WTC11 (cell line): ENCODE results near the gene CAPN15.

Experiments
- ATF1 ChIP-seq: sonication (generic); formaldehyde crosslinking; IDR thresholded peaks from 2 replicates; pipeline ENCODE4 v1.8.1; 2023; ENCODE audit warnings: mild to moderate bottlenecking, moderate library complexity, missing genetic modification reagents
- HMGA2 ChIP-seq: fragments of 250-450 bp; sonication (Bioruptor Pico); IDR thresholded peaks from 2 replicates; pipeline ENCODE4 v1.4.0; 2021; ENCODE audit warnings: mild to moderate bottlenecking, moderate library complexity
- KAT7 ChIP-seq: sonication (generic); formaldehyde crosslinking; IDR thresholded peaks from 2 replicates; pipeline ENCODE4 v1.8.1; 2023; ENCODE audit warnings: missing genetic modification reagents, mild to moderate bottlenecking, borderline replicate concordance
- NR3C1 ChIP-seq: sonication (generic); formaldehyde crosslinking; conservative IDR thresholded peaks from 2 replicates; pipeline ENCODE4 v1.8.1; 2023; ENCODE audit warnings: low read depth, mild to moderate bottlenecking, missing genetic modification reagents
- TCF7 ChIP-seq: sonication (generic); formaldehyde crosslinking; IDR thresholded peaks from 2 replicates; pipeline ENCODE4 v1.8.0; 2022; ENCODE audit warnings: mild to moderate bottlenecking, low read depth, missing genetic modification reagents, moderate library complexity
- TF ChIP-seq, protein P1 (sequence below): fragments of 200-600 bp; IDR thresholded peaks from 2 replicates; pipeline ENCODE4 v1.8.0; 2022; ENCODE audit warnings: antibody characterized with exemption
- TF ChIP-seq, protein P2 (sequence below): sonication (generic); formaldehyde crosslinking; IDR thresholded peaks from 2 replicates; pipeline ENCODE4 v1.8.1; 2022; ENCODE audit warnings: low read depth, missing genetic modification reagents, borderline replicate concordance
- TF ChIP-seq, protein P3 (sequence below): sonication (generic); formaldehyde crosslinking; IDR thresholded peaks from 2 replicates; pipeline ENCODE4 v1.8.1; 2022; ENCODE audit warnings: low read depth, mild to moderate bottlenecking, moderate library complexity, missing genetic modification reagents, borderline replicate concordance
- TF ChIP-seq, protein P4 (sequence below): sonication (generic); formaldehyde crosslinking; IDR thresholded peaks from 2 replicates; pipeline ENCODE4 v1.8.0; 2023; ENCODE audit warnings: missing genetic modification reagents
- TF ChIP-seq, protein P5 (sequence below): sonication (generic); formaldehyde crosslinking; IDR thresholded peaks from 2 replicates; pipeline ENCODE4 v1.8.1; 2023; ENCODE audit warnings: mild to moderate bottlenecking, missing genetic modification reagents, moderate library complexity

DNA sequence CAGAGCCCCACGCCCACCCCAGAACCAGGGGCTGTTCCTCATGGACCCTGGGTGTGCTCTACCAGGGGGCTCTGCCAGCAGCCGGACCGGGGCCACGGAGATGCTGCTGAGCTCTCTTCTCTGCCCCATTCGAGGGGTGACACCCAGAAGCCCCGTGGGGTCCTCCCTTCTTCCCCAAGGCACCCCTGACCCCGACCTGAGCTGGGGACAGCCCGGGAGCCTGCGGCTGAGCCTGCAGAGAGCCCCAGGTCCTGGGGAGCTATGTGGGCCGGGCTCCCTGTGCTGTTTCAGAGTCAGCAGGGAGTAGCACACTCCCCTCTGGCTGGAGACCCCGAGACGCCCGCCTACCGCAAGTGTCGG lies 31.5 kb downstream of the CAPN15 start:
- TF ChIP-seq, protein P1, sequence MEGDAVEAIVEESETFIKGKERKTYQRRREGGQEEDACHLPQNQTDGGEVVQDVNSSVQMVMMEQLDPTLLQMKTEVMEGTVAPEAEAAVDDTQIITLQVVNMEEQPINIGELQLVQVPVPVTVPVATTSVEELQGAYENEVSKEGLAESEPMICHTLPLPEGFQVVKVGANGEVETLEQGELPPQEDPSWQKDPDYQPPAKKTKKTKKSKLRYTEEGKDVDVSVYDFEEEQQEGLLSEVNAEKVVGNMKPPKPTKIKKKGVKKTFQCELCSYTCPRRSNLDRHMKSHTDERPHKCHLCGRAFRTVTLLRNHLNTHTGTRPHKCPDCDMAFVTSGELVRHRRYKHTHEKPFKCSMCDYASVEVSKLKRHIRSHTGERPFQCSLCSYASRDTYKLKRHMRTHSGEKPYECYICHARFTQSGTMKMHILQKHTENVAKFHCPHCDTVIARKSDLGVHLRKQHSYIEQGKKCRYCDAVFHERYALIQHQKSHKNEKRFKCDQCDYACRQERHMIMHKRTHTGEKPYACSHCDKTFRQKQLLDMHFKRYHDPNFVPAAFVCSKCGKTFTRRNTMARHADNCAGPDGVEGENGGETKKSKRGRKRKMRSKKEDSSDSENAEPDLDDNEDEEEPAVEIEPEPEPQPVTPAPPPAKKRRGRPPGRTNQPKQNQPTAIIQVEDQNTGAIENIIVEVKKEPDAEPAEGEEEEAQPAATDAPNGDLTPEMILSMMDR = no peak
- TF ChIP-seq, protein P2, sequence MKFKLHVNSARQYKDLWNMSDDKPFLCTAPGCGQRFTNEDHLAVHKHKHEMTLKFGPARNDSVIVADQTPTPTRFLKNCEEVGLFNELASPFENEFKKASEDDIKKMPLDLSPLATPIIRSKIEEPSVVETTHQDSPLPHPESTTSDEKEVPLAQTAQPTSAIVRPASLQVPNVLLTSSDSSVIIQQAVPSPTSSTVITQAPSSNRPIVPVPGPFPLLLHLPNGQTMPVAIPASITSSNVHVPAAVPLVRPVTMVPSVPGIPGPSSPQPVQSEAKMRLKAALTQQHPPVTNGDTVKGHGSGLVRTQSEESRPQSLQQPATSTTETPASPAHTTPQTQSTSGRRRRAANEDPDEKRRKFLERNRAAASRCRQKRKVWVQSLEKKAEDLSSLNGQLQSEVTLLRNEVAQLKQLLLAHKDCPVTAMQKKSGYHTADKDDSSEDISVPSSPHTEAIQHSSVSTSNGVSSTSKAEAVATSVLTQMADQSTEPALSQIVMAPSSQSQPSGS = no peak
- TF ChIP-seq, protein P3, sequence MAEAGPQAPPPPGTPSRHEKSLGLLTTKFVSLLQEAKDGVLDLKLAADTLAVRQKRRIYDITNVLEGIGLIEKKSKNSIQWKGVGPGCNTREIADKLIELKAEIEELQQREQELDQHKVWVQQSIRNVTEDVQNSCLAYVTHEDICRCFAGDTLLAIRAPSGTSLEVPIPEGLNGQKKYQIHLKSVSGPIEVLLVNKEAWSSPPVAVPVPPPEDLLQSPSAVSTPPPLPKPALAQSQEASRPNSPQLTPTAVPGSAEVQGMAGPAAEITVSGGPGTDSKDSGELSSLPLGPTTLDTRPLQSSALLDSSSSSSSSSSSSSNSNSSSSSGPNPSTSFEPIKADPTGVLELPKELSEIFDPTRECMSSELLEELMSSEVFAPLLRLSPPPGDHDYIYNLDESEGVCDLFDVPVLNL (CRISPR knock-in tag) = no peak
- TF ChIP-seq KAT7 (CRISPR knock-in tag) (no peak), TCF7 (no peak), ATF1 (CRISPR knock-in tag) (no peak), NR3C1 (CRISPR knock-in tag) (no peak), HMGA2 (CRISPR knock-in tag) (no peak)
- TF ChIP-seq, protein P4, sequence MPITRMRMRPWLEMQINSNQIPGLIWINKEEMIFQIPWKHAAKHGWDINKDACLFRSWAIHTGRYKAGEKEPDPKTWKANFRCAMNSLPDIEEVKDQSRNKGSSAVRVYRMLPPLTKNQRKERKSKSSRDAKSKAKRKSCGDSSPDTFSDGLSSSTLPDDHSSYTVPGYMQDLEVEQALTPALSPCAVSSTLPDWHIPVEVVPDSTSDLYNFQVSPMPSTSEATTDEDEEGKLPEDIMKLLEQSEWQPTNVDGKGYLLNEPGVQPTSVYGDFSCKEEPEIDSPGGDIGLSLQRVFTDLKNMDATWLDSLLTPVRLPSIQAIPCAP (CRISPR knock-in tag) = no peak
- TF ChIP-seq, protein P5, sequence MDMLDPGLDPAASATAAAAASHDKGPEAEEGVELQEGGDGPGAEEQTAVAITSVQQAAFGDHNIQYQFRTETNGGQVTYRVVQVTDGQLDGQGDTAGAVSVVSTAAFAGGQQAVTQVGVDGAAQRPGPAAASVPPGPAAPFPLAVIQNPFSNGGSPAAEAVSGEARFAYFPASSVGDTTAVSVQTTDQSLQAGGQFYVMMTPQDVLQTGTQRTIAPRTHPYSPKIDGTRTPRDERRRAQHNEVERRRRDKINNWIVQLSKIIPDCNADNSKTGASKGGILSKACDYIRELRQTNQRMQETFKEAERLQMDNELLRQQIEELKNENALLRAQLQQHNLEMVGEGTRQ (CRISPR knock-in tag) = no peak
